Suppressor macrophage (primary cell): Measurements from ENCODE around the gene NCKAP5.
"Not testable (repeated sequence)": the region's sequence is repeated elsewhere in the genome, so short reads cannot be mapped to it uniquely, and the experiment has no call there.

Experiments
- DNase-seq, 4 experiments: peaks; one replicate each; pipeline ENCODE4 v3.0.0-alpha.2; 2020 to 2022

NCKAP5 gene

GRCh38 chr2:133521146-133521745, 47.0 kb downstream of the NCKAP5 start:
- DNase-seq = no peak

- DNase-seq = not testable (repeated sequence)
Measured at GRCh38 chr2:133519677-133520076, 48.6 kb downstream of the NCKAP5 start.

- no peak for DNase-seq
Measured at GRCh38 chr2:133518700-133519344, 49.4 kb downstream of the NCKAP5 start.

- DNase-seq = no peak
Measured at GRCh38 chr2:133517876-133518275, 50.4 kb downstream of the NCKAP5 start.

- DNase-seq = no peak
Measured at GRCh38 chr2:133516405-133517026, 51.7 kb downstream of the NCKAP5 start.

GRCh38 chr2:133515271-133515670, 53.0 kb downstream of the NCKAP5 start:
- no peak for DNase-seq

GRCh38 chr2:133513893-133514292, 54.4 kb downstream of the NCKAP5 start:
- no peak for DNase-seq

GRCh38 chr2:133512121-133512520, 56.1 kb downstream of the NCKAP5 start:
- DNase-seq = no peak

- no peak for DNase-seq
Measured at GRCh38 chr2:133511679-133512078, 56.6 kb downstream of the NCKAP5 start.

- DNase-seq = no peak
Measured at GRCh38 chr2:133509777-133510176, 58.5 kb downstream of the NCKAP5 start.

GRCh38 chr2:133508546-133509165, 59.6 kb downstream of the NCKAP5 start:
- DNase-seq = no peak

GRCh38 chr2:133506996-133507395, 61.3 kb downstream of the NCKAP5 start:
- no peak for DNase-seq

GRCh38 chr2:133504566-133505505, 63.4 kb downstream of the NCKAP5 start:
- no peak for DNase-seq

GRCh38 chr2:133503927-133504326, 64.3 kb downstream of the NCKAP5 start:
- DNase-seq = no peak

GRCh38 chr2:133503323-133503722, 64.9 kb downstream of the NCKAP5 start:
- no peak for DNase-seq

GRCh38 chr2:133502678-133503077, 65.6 kb downstream of the NCKAP5 start:
- no peak for DNase-seq

GRCh38 chr2:133500917-133501316, 67.3 kb downstream of the NCKAP5 start:
- no peak for DNase-seq

GRCh38 chr2:133498662-133499585, 69.3 kb downstream of the NCKAP5 start:
- no peak for DNase-seq

GRCh38 chr2:133497951-133498565, 70.2 kb downstream of the NCKAP5 start:
- no peak for DNase-seq

GRCh38 chr2:133497270-133497893, 70.9 kb downstream of the NCKAP5 start:
- no peak for DNase-seq
